Measurements from ENCODE around the gene CD68.

GRCh38 chr17:7530023-7530900 lies 49.2 kb upstream of the CD68 start:
- no peak for TF ChIP-seq CTCF (IDR thresholded peaks at IDR 0.05)
- no peak for TF ChIP-seq POLR2A (IDR thresholded peaks at IDR 0.05)
- TF ChIP-seq POLR2AphosphoS5 (IDR thresholded peaks at IDR 0.05; ENCODE audit: insufficient read depth in 1 of 2, low read depth in 1 of 2): no peak
